KMS-11 (cell line): ENCODE results near the gene TBC1D2B.

Source experiments
- H2AFZ ChIP-seq: fragments of 200-600 bp; sonication (generic); 2 replicates; pipeline ENCODE4 v1.6.1; 2016; ENCODE audit warnings: antibody characterized with exemption, mixed run types, low read depth
- H3K27ac ChIP-seq: fragments of 200-600 bp; sonication (generic); 2 replicates; pipeline ENCODE4 v1.6.1; 2016; ENCODE audit warnings: mild to moderate bottlenecking, mixed run types
- H3K27me3 ChIP-seq: fragments of 200-600 bp; sonication (generic); 2 replicates; pipeline ENCODE4 v1.6.1; 2017; ENCODE audit warnings: mild to moderate bottlenecking, low read depth, mixed run types, moderate library complexity; ENCODE audit not compliant: insufficient read depth
- H3K36me3 ChIP-seq: fragments of 200-600 bp; sonication (generic); 2 replicates; pipeline ENCODE4 v1.6.1; 2017; ENCODE audit warnings: mild to moderate bottlenecking, mixed run types; ENCODE audit not compliant: insufficient read depth
- H3K4me1 ChIP-seq: fragments of 200-600 bp; sonication (generic); 2 replicates; pipeline ENCODE4 v1.6.1; 2016; ENCODE audit warnings: mild to moderate bottlenecking, low read depth, mixed run types; ENCODE audit not compliant: poor library complexity, severe bottlenecking
- H3K4me2 ChIP-seq: fragments of 200-600 bp; sonication (generic); 2 replicates; pipeline ENCODE4 v1.7.0; 2016; ENCODE audit warnings: mild to moderate bottlenecking, mixed run types
- H3K4me3 ChIP-seq: fragments of 200-600 bp; sonication (generic); IDR thresholded peaks from 2 replicates; pipeline ENCODE4 v1.6.1; 2017; ENCODE audit warnings: low read depth, low read length, mixed read lengths; ENCODE audit not compliant: insufficient read depth
- H3K79me2 ChIP-seq: fragments of 200-600 bp; sonication (generic); 2 replicates; pipeline ENCODE4 v1.6.1; 2016; ENCODE audit warnings: low read depth, mixed run types; ENCODE audit not compliant: insufficient read depth
- H3K9ac ChIP-seq: fragments of 200-600 bp; sonication (generic); 2 replicates; pipeline ENCODE4 v1.6.1; 2016; ENCODE audit warnings: mild to moderate bottlenecking, mixed run types
- H4K20me1 ChIP-seq: fragments of 200-600 bp; sonication (generic); 2 replicates; pipeline ENCODE4 v1.6.1; 2016; ENCODE audit warnings: mild to moderate bottlenecking, mixed run types; ENCODE audit not compliant: insufficient read depth
- TF ChIP-seq, protein P1 (sequence below): fragments of 200-600 bp; sonication (generic); conservative IDR thresholded peaks from 2 replicates; pipeline ENCODE4 v1.6.1; 2017; ENCODE audit warnings: low read depth, mild to moderate bottlenecking, antibody characterized with exemption, low read length, moderate library complexity, mixed read lengths

The TBC1D2B gene

DNA sequence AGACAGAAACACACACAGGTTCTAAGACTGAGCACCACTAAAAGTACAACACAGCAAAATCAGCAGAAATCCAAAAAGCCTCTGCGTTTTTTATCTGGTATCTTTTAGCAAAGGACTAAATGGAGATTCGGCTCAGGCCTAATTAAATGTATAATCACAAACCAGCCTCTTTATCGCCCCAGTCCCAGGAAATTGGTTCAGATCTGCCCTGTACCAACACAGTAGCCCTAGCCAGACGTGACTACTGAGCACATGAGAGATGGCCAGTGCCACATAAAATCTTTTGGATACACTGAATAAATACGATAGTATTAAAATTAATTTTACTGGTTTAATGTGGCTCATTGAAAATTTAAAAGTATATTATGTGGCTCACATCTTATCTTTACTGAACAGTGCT, 19.7 kb downstream of the TBC1D2B start:
- TF ChIP-seq, protein P1, sequence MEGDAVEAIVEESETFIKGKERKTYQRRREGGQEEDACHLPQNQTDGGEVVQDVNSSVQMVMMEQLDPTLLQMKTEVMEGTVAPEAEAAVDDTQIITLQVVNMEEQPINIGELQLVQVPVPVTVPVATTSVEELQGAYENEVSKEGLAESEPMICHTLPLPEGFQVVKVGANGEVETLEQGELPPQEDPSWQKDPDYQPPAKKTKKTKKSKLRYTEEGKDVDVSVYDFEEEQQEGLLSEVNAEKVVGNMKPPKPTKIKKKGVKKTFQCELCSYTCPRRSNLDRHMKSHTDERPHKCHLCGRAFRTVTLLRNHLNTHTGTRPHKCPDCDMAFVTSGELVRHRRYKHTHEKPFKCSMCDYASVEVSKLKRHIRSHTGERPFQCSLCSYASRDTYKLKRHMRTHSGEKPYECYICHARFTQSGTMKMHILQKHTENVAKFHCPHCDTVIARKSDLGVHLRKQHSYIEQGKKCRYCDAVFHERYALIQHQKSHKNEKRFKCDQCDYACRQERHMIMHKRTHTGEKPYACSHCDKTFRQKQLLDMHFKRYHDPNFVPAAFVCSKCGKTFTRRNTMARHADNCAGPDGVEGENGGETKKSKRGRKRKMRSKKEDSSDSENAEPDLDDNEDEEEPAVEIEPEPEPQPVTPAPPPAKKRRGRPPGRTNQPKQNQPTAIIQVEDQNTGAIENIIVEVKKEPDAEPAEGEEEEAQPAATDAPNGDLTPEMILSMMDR = no peak
- Histone ChIP-seq H4K20me1 (no peaks in the 10 kb centered on the region), H3K27ac (peak overlapping the region; percentile 55; the same call in 1 of the 2 replicates), H3K27me3 (no peaks in the 10 kb centered on the region), H3K36me3 (no peaks in the 10 kb centered on the region), H3K4me1 (peaks cover 73% of the 10 kb centered on the region), H3K9ac (no peak overlapping the region), H3K79me2 (peaks cover 59% of the 10 kb centered on the region; the same call in 1 of the 2 replicates), H3K4me3 (no peak overlapping the region), H2AFZ (no peak overlapping the region), H3K4me2 (peak overlapping the region; percentile 83; the same call in 1 of the 2 replicates)

- Histone ChIP-seq H3K27ac (peak overlapping the region; percentile 55), H3K4me3 (no peak overlapping the region), H4K20me1 (no peaks in the 10 kb centered on the region)
These were observed 20.7 kb downstream of the TBC1D2B start for GRCh38 chr15:78056714-78057269.

GRCh38 chr15:78055919-78056713, 21.4 kb downstream of the TBC1D2B start:
- Histone ChIP-seq H3K27me3 (no peaks in the 10 kb centered on the region), H3K4me1 (peaks cover 67% of the 10 kb centered on the region), H3K79me2 (peaks cover 54% of the 10 kb centered on the region; the same call in 1 of the 2 replicates), H2AFZ (no peak overlapping the region), H3K4me3 (no peak overlapping the region), H3K36me3 (no peaks in the 10 kb centered on the region), H3K27ac (peak overlapping the region; percentile 55; the same call in 1 of the 2 replicates), H3K4me2 (peak overlapping the region; percentile 83; the same call in 1 of the 2 replicates), H3K9ac (peak overlapping the region; percentile 7; the same call in 1 of the 2 replicates), H4K20me1 (no peaks in the 10 kb centered on the region)
- TF ChIP-seq, protein P1 = no peak

More at GRCh38 chr15:78056714-78057269, 20.7 kb downstream of the TBC1D2B start:
- Histone ChIP-seq H3K27me3 (no peaks in the 10 kb centered on the region), H2AFZ (no peak overlapping the region; the same call in 1 of the 2 replicates), H3K79me2 (peaks cover 55% of the 10 kb centered on the region; the same call in 1 of the 2 replicates), H3K4me2 (peak overlapping the region; percentile 83), H3K9ac (peak overlapping the region; percentile 7; the same call in 1 of the 2 replicates), H3K4me1 (peaks cover 67% of the 10 kb centered on the region), H3K36me3 (no peaks in the 10 kb centered on the region)
- TF ChIP-seq, protein P1 = no peak

DNA sequence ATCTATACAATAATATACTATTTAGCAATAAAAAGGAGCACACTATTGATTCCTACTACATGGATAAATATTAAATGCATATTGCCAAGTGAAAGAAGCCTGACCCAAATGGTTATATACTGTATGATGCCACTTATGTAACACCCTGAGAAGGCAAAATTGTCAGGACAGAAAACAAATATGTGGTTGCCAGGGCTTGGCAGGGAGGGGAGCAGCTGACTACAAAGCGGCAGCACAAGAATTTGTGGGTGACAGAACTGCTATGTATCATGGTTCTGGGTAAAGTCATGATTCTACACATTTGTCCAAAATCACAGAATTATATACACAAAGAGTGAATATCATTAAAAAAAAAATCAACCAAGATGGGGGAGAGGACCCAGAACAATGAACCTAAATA, 22.5 kb downstream of the TBC1D2B start:
- peaks cover 44% of the 10 kb centered on the region; the same call in 1 of the 2 replicates for H3K79me2 ChIP-seq
- no peaks in the 10 kb centered on the region for H3K36me3 ChIP-seq
- H3K4me2 ChIP-seq = no peak overlapping the region
- no peaks in the 10 kb centered on the region for H3K27me3 ChIP-seq
- peaks cover 70% of the 10 kb centered on the region for H3K4me1 ChIP-seq
- H3K9ac ChIP-seq = no peak overlapping the region
- no peak overlapping the region for H3K27ac ChIP-seq
- H3K4me3 ChIP-seq = no peak overlapping the region
- H2AFZ ChIP-seq = no peak overlapping the region
- TF ChIP-seq, protein P1 = no peak
- H4K20me1 ChIP-seq = no peaks in the 10 kb centered on the region
